Keratinocyte (primary cell): Measurements from ENCODE around the gene VASH2. TPM values are rescaled to one million over a fixed set of nuclear protein-coding genes. Genes with fewer than 3 reads are reported as not detected.

Experiments
- DNase-seq: peaks from one replicate; pipeline ENCODE4 v3.0.0-alpha.2; 2011; ENCODE audit warnings: low read depth, missing footprints, low spot score
- FAIRE-seq: peaks from 2 replicates; lab custom pipeline; 2011; peaks lifted over from hg19 to GRCh38; lab: Jason Lieb, UNC
- H2AFZ ChIP-seq: 2 replicates; pipeline ENCODE4 v1.6.0; 2012; ENCODE audit warnings: low read length, control low read depth, inconsistent platforms; ENCODE audit not compliant: control insufficient read depth
- H3K27ac ChIP-seq: 2 replicates; pipeline ENCODE4 v1.5.1; 2011; ENCODE audit warnings: low read length; ENCODE audit not compliant: control insufficient read depth, insufficient read depth
- H3K27me3 ChIP-seq: 3 replicates; pipeline ENCODE4 v1.6.0; 2011; ENCODE audit warnings: low read length; ENCODE audit not compliant: control insufficient read depth, insufficient read depth; ENCODE audit errors: extremely low read depth
- H3K36me3 ChIP-seq, 2 experiments: 2 replicates in 1 of 2; 3 replicates in 1 of 2; pipeline ENCODE4 v1.5.1; 2011; ENCODE audit warnings: low read length in 2 of 2, mild to moderate bottlenecking in 1 of 2; ENCODE audit not compliant: control insufficient read depth in 2 of 2, insufficient read depth in 2 of 2; ENCODE audit errors: extremely low read depth in 1 of 2
- H3K4me1 ChIP-seq: 3 replicates; pipeline ENCODE4 v1.5.1; 2011; ENCODE audit warnings: low read length; ENCODE audit not compliant: control insufficient read depth, insufficient read depth; ENCODE audit errors: extremely low read depth
- H3K4me2 ChIP-seq: 3 replicates; pipeline ENCODE4 v1.6.0; 2011; ENCODE audit warnings: low read depth, low read length; ENCODE audit not compliant: control insufficient read depth, insufficient read depth; ENCODE audit errors: extremely low read depth
- H3K4me3 ChIP-seq, 3 experiments: fragments of 200-600 bp in 1 of 3; sonication (generic) in 1 of 3; 2 replicates in 2 of 3; 3 replicates in 1 of 3; pipeline ENCODE4 v1.5.1; 2011 to 2016; ENCODE audit warnings: low read length in 3 of 3, mild to moderate bottlenecking in 3 of 3, control low read depth in 2 of 3, inconsistent platforms in 1 of 3, low read depth in 1 of 3, mixed read lengths in 1 of 3, mixed run types in 1 of 3, moderate library complexity in 1 of 3; ENCODE audit not compliant: control insufficient read depth in 2 of 3, insufficient read depth in 2 of 3; ENCODE audit errors: extremely low read depth in 1 of 3
- H3K79me2 ChIP-seq: 2 replicates; pipeline ENCODE4 v1.6.0; 2012; ENCODE audit warnings: low read length; ENCODE audit not compliant: control insufficient read depth, insufficient read depth
- H3K9ac ChIP-seq: 3 replicates; pipeline ENCODE4 v1.6.0; 2011; ENCODE audit warnings: low read length; ENCODE audit not compliant: control insufficient read depth, insufficient read depth; ENCODE audit errors: extremely low read depth
- H3K9me1 ChIP-seq: 3 replicates; pipeline ENCODE4 v1.6.0; 2011; ENCODE audit warnings: low read length; ENCODE audit not compliant: control insufficient read depth, insufficient read depth; ENCODE audit errors: extremely low read depth
- H3K9me3 ChIP-seq: 2 replicates; pipeline ENCODE4 v1.5.1; 2012; ENCODE audit warnings: low read depth, low read length; ENCODE audit not compliant: control insufficient read depth
- H4K20me1 ChIP-seq: 3 replicates; pipeline ENCODE4 v1.6.0; 2011; ENCODE audit warnings: low read length; ENCODE audit not compliant: control insufficient read depth, insufficient read depth; ENCODE audit errors: extremely low read depth
- EZH2 ChIP-seq: IDR thresholded peaks from one replicate; pipeline ENCODE4 v1.6.1; 2012; ENCODE audit warnings: inconsistent platforms, mild to moderate bottlenecking, low read length, moderate library complexity
- dilution Hi-C: fragments of 300-500 bp; cut with MboI; formaldehyde crosslinking; loops from one replicate; pipeline ENCODE4 v1.7.0; 2020; ENCODE audit warnings: low sequenced_read_pairs; ENCODE audit not compliant: extremely low pct_ligation_motif_present
- polyA plus RNA-seq, 5 experiments: library from polyadenylated mRNA; depleted of rRNA in 3 of 5; stranded (reverse) in 3 of 5; stranded (forward) in 1 of 5; unstranded in 1 of 5; fragments of >200 nt; gene quantifications; 1 replicate in 1 of 5; 2 replicates in 3 of 5; 3 replicates in 1 of 5; pipeline versions ENCODE4 v1.2.1 to v1.2.3, GENCODE V29; 2011 to 2012; ENCODE audit warnings: missing spikeins in 2 of 5, low read depth in 1 of 5, low replicate concordance in 1 of 5
- TF ChIP-seq, protein P1 (sequence below), 3 experiments: IDR thresholded peaks in 1 of 3; conservative IDR thresholded peaks in 1 of 3; optimal IDR thresholded peaks in 1 of 3; 2 replicates in 2 of 3; 3 replicates in 1 of 3; pipeline versions ENCODE3 to v1.5.1; 2011; ENCODE audit warnings: low read length in 3 of 3, mild to moderate bottlenecking in 3 of 3, moderate library complexity in 2 of 3, control low read depth in 1 of 3, inconsistent platforms in 1 of 3; ENCODE audit not compliant: insufficient read depth in 2 of 3; ENCODE audit errors: extremely low read depth in 1 of 3

The VASH2 gene
- polyA plus RNA-seq, 1 donor (not counting 4 experiments of a cell fraction or from before 2014, with no cell fraction given), result 0.04 TPM

DNA sequence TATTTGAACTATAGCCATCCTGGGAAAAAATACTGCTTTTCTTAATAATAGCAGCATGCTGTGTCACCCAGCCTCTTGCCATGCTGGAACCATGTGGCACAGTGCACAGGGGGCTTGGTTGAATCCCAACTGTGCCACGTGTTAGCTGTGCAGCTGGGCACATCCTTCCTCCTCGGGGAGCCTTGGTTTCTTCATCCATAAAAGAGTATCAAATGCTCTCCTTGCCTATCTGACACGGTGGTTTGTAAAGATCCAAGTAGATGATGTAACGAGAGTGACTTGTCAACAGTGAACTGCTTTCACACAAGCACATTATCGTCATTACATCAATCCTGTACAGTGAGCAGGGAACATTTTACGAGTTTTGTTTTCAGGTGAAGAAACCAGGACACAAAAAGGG, 24.4 kb downstream of the VASH2 start:
- no peak overlapping the region for H3K27ac ChIP-seq
- DNase-seq (no peak), FAIRE-seq (no peak)
- H3K36me3 ChIP-seq, result no peaks in the 10 kb centered on the region
- H2AFZ ChIP-seq, result no peak overlapping the region
- TF ChIP-seq, protein P1, sequence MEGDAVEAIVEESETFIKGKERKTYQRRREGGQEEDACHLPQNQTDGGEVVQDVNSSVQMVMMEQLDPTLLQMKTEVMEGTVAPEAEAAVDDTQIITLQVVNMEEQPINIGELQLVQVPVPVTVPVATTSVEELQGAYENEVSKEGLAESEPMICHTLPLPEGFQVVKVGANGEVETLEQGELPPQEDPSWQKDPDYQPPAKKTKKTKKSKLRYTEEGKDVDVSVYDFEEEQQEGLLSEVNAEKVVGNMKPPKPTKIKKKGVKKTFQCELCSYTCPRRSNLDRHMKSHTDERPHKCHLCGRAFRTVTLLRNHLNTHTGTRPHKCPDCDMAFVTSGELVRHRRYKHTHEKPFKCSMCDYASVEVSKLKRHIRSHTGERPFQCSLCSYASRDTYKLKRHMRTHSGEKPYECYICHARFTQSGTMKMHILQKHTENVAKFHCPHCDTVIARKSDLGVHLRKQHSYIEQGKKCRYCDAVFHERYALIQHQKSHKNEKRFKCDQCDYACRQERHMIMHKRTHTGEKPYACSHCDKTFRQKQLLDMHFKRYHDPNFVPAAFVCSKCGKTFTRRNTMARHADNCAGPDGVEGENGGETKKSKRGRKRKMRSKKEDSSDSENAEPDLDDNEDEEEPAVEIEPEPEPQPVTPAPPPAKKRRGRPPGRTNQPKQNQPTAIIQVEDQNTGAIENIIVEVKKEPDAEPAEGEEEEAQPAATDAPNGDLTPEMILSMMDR (optimal IDR thresholded peaks at IDR 0.05 in 1 of 3, IDR thresholded peaks at IDR 0.05 in 1 of 3, conservative IDR thresholded peaks at IDR 0.05 in 1 of 3; ENCODE audit: extremely low read depth in 1 of 3, insufficient read depth in 2 of 3, low read length in 3 of 3), result no peak
- no peak for TF ChIP-seq EZH2
- no peaks in the 10 kb centered on the region for H3K9me1 ChIP-seq
- no peak overlapping the region for H3K4me2 ChIP-seq
- no peaks in the 10 kb centered on the region for H3K79me2 ChIP-seq
- H3K4me1 ChIP-seq, result no peaks in the 10 kb centered on the region
- peaks cover 3% of the 10 kb centered on the region for H4K20me1 ChIP-seq
- H3K9ac ChIP-seq, result no peak overlapping the region
- H3K27me3 ChIP-seq, result no peaks in the 10 kb centered on the region
- dilution Hi-C loops, result no loop called here
- no peak overlapping the region for H3K4me3 ChIP-seq
- no peaks in the 10 kb centered on the region for H3K9me3 ChIP-seq

DNA sequence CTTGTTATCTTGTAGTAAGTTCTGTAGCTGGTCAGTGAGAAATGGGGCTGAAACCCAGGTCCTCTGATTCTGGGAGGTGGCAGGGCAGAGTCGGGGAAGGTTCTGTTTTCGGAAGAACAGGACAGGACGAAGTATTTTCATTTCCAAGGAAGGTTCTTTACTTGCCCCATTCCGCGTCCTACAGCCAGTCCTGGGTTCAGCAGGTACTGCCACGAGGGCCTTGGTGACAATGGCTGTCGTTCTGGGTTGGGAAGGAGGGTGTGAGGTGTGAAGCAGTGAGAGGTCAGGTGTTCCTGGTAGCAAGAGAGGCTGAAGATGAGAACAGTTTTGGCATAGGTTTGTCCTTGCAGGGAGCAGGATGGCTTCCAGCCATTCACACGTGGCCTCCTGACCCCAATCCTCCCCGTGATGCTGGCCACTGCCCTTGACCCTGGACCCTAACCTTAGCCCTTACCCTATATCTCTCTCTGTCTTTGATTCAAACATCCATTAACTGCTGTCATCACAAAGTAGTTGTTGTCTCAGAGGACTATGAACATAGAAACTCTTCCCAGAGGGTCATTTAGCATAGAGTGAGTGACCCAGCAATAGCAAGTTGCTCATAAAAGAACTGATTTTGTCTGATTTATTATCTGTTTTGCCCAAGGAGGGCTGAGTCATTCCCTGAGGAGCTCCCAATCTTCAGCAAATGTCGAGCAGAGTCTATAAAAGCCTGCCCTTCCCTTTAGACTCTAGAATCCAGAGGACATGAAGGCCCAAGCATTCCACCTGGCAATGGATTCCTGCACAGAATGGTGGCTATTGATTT, 25.0 kb downstream of the VASH2 start:
- TF ChIP-seq, protein P1 (optimal IDR thresholded peaks at IDR 0.05 in 1 of 3, IDR thresholded peaks at IDR 0.05 in 1 of 3, conservative IDR thresholded peaks at IDR 0.05 in 1 of 3; ENCODE audit: extremely low read depth in 1 of 3, insufficient read depth in 2 of 3, low read length in 3 of 3), result no peak
- TF ChIP-seq EZH2, result no peak
- no peaks in the 10 kb centered on the region for H3K79me2 ChIP-seq
- peaks cover under 1% of the 10 kb centered on the region for H4K20me1 ChIP-seq
- no peaks in the 10 kb centered on the region for H3K36me3 ChIP-seq
- no peak overlapping the region for H3K4me3 ChIP-seq
- dilution Hi-C loops, result no loop called here
- no peaks in the 10 kb centered on the region for H3K27me3 ChIP-seq
- no peak for DNase-seq
- no peaks in the 10 kb centered on the region for H3K4me1 ChIP-seq
- H3K9ac ChIP-seq, result no peak overlapping the region
- no peak overlapping the region for H3K27ac ChIP-seq
- H3K9me3 ChIP-seq, result no peaks in the 10 kb centered on the region
- no peak for FAIRE-seq
- H2AFZ ChIP-seq, result no peak overlapping the region
- no peak overlapping the region for H3K4me2 ChIP-seq
- no peaks in the 10 kb centered on the region for H3K9me1 ChIP-seq
